Caco-2 (cell line): Measurements from ENCODE around the gene KRTAP12-1. TPM values are rescaled to one million over a fixed set of nuclear protein-coding genes. Genes with fewer than 3 reads are reported as not detected.

Source experiments
- BruUV-seq: library from RNA; stranded (reverse); fragments of 400-500 nt; replicated peaks from 2 replicates; lab custom pipeline; 2021; lab: Mats Ljungman, UMichigan
- CTCF ChIA-PET: fragments of 300-600 bp; sonication (Branson Sonifier 250); formaldehyde crosslinking; loops from one replicate; lab custom pipeline; 2022; ENCODE audit warnings: antibody characterized with exemption; lab: Charles Lee
- POLR2A ChIA-PET: fragments of 300-600 bp; sonication (Branson Sonifier 250); formaldehyde crosslinking; loops from one replicate; lab custom pipeline; 2022; ENCODE audit warnings: antibody characterized with exemption; lab: Charles Lee
- DNase-seq, 2 experiments: peaks; one replicate each; pipeline versions ENCODE4 v3.0.0 to v3.0.0-alpha.2; 2020 to 2022
- H3K27me3 ChIP-seq: replicated peaks from 2 replicates; pipeline ENCODE4 v1.6.0; 2011; ENCODE audit warnings: low read length; ENCODE audit not compliant: control insufficient read depth, insufficient read depth
- H3K36me3 ChIP-seq: 2 replicates; pipeline ENCODE4 v1.5.1; 2011; ENCODE audit warnings: low read length; ENCODE audit not compliant: control insufficient read depth, insufficient read depth
- H3K4me1 ChIP-seq: fragments of 250-450 bp; sonication (Bioruptor Pico); 2 replicates; pipeline ENCODE4 v1.5.1; 2020; ENCODE audit warnings: mild to moderate bottlenecking
- H3K4me3 ChIP-seq: 2 replicates; pipeline ENCODE4 v1.5.1; 2011; ENCODE audit warnings: low read depth, mild to moderate bottlenecking, control low read depth, low read length
- H3K9me3 ChIP-seq: fragments of 250-450 bp; sonication (Bioruptor Pico); 2 replicates; pipeline ENCODE4 v1.5.1; 2020; ENCODE audit warnings: mild to moderate bottlenecking, moderate library complexity
- H3K27ac Mint-ChIP-seq: one replicate; pipeline ENCODE4 v1.8.0; 2022; ENCODE audit warnings: mixed read lengths; ENCODE audit not compliant: unreplicated experiment
- H3K27me3 Mint-ChIP-seq: one replicate; pipeline ENCODE4 v1.8.0; 2022; ENCODE audit warnings: mixed read lengths; ENCODE audit not compliant: insufficient read depth, unreplicated experiment
- H3K36me3 Mint-ChIP-seq: one replicate; pipeline ENCODE4 v1.8.0; 2022; ENCODE audit warnings: mild to moderate bottlenecking, mixed read lengths; ENCODE audit not compliant: insufficient read depth, unreplicated experiment
- H3K4me1 Mint-ChIP-seq: one replicate; pipeline ENCODE4 v1.8.0; 2022; ENCODE audit warnings: low read depth, mixed read lengths; ENCODE audit not compliant: unreplicated experiment
- H3K4me3 Mint-ChIP-seq: one replicate; pipeline ENCODE4 v1.8.0; 2022; ENCODE audit warnings: mild to moderate bottlenecking, moderate library complexity, mixed read lengths; ENCODE audit not compliant: unreplicated experiment
- H3K9me3 Mint-ChIP-seq: one replicate; pipeline ENCODE4 v1.8.0; 2022; ENCODE audit warnings: mixed read lengths; ENCODE audit not compliant: unreplicated experiment
- intact Hi-C: fragments of 100-400 bp; cut with micrococcal nuclease; formaldehyde crosslinking; loops from one replicate; pipeline ENCODE4 v1.10.0; 2022; ENCODE audit not compliant: unreplicated experiment
- total RNA-seq: library from RNA; stranded (reverse); gene quantifications from 2 replicates; pipeline ENCODE4 v1.2.3, GENCODE V29; 2022
- TF ChIP-seq, protein P1 (sequence below), 2 experiments: fragments of 200-600 bp in 1 of 2; IDR thresholded peaks; 1 replicate in 1 of 2; 2 replicates in 1 of 2; pipeline versions ENCODE4 v1.5.1 to v1.8.0; 2011 to 2022; ENCODE audit warnings: antibody characterized with exemption in 1 of 2, control low read depth in 1 of 2, inconsistent platforms in 1 of 2, low read depth in 1 of 2, low read length in 1 of 2, mild to moderate bottlenecking in 1 of 2, moderate library complexity in 1 of 2; ENCODE audit not compliant: insufficient read depth in 1 of 2, severe bottlenecking in 1 of 2, unreplicated experiment in 1 of 2

Gene KRTAP12-1
- total RNA-seq, 1 experiment from 2014 or later = not detected

GRCh38 chr21:44727321-44727720 is 45.4 kb upstream of the KRTAP12-1 start:
- BruUV-seq = no TSS peak
- Histone ChIP-seq H3K36me3 (no peaks in the 10 kb centered on the region), H3K27me3 (no peaks in the 10 kb centered on the region), H3K4me1 (no peaks in the 10 kb centered on the region), H3K9me3 (no peaks in the 10 kb centered on the region), H3K4me3 (no peak overlapping the region)
- Mint-ChIP-seq H3K4me3 (no peak overlapping the region), H3K9me3 (no peaks in the 10 kb centered on the region), H3K27ac (no peak overlapping the region), H3K27me3 (peaks cover 2% of the 10 kb centered on the region), H3K36me3 (no peaks in the 10 kb centered on the region), H3K4me1 (no peaks in the 10 kb centered on the region)
- intact Hi-C loops = no loop called here
- TF ChIP-seq, protein P1, sequence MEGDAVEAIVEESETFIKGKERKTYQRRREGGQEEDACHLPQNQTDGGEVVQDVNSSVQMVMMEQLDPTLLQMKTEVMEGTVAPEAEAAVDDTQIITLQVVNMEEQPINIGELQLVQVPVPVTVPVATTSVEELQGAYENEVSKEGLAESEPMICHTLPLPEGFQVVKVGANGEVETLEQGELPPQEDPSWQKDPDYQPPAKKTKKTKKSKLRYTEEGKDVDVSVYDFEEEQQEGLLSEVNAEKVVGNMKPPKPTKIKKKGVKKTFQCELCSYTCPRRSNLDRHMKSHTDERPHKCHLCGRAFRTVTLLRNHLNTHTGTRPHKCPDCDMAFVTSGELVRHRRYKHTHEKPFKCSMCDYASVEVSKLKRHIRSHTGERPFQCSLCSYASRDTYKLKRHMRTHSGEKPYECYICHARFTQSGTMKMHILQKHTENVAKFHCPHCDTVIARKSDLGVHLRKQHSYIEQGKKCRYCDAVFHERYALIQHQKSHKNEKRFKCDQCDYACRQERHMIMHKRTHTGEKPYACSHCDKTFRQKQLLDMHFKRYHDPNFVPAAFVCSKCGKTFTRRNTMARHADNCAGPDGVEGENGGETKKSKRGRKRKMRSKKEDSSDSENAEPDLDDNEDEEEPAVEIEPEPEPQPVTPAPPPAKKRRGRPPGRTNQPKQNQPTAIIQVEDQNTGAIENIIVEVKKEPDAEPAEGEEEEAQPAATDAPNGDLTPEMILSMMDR (IDR thresholded peaks at IDR 0.05; ENCODE audit: insufficient read depth in 1 of 2, low read depth in 1 of 2, low read length in 1 of 2, severe bottlenecking in 1 of 2, unreplicated experiment in 1 of 2) = no peak
- no peak for DNase-seq
- ChIA-PET CTCF (no interaction called here), POLR2A (no interaction called here)

- TF ChIP-seq, protein P1 (IDR thresholded peaks at IDR 0.05; ENCODE audit: insufficient read depth in 1 of 2, low read depth in 1 of 2, low read length in 1 of 2, severe bottlenecking in 1 of 2, unreplicated experiment in 1 of 2) = no peak
- Mint-ChIP-seq H3K36me3 (no peaks in the 10 kb centered on the region), H3K9me3 (no peaks in the 10 kb centered on the region), H3K27me3 (peaks cover 2% of the 10 kb centered on the region), H3K4me1 (no peaks in the 10 kb centered on the region), H3K4me3 (no peak overlapping the region), H3K27ac (no peak overlapping the region)
- Histone ChIP-seq H3K36me3 (no peaks in the 10 kb centered on the region), H3K4me1 (no peaks in the 10 kb centered on the region), H3K4me3 (no peak overlapping the region), H3K9me3 (no peaks in the 10 kb centered on the region), H3K27me3 (no peaks in the 10 kb centered on the region)
- ChIA-PET POLR2A (no interaction called here), CTCF (no interaction called here)
- no TSS peak for BruUV-seq
- intact Hi-C loops = no loop called here
- no peak for DNase-seq
These were observed 44.9 kb upstream of the KRTAP12-1 start for GRCh38 chr21:44726826-44727225.

- H3K4me1 ChIP-seq = no peaks in the 10 kb centered on the region
- DNase-seq = no peak
- Mint-ChIP-seq H3K27ac (no peak overlapping the region), H3K4me3 (no peak overlapping the region), H3K4me1 (no peaks in the 10 kb centered on the region), H3K36me3 (no peaks in the 10 kb centered on the region), H3K9me3 (no peaks in the 10 kb centered on the region), H3K27me3 (peaks cover 6% of the 10 kb centered on the region)
- H3K9me3 ChIP-seq = no peaks in the 10 kb centered on the region
- no peaks in the 10 kb centered on the region for H3K36me3 ChIP-seq
- TF ChIP-seq, protein P1 (IDR thresholded peaks at IDR 0.05; ENCODE audit: insufficient read depth in 1 of 2, low read depth in 1 of 2, low read length in 1 of 2, severe bottlenecking in 1 of 2, unreplicated experiment in 1 of 2) = no peak
- no peak overlapping the region for H3K4me3 ChIP-seq
- intact Hi-C loops = no loop called here
- H3K27me3 ChIP-seq = no peaks in the 10 kb centered on the region
- ChIA-PET CTCF (no interaction called here), POLR2A (no interaction called here)
- BruUV-seq = no TSS peak
These were observed 43.0 kb upstream of the KRTAP12-1 start for GRCh38 chr21:44724926-44725325.
